ENCODE measurements around the gene SH3GL2.

The SH3GL2 gene

DNA sequence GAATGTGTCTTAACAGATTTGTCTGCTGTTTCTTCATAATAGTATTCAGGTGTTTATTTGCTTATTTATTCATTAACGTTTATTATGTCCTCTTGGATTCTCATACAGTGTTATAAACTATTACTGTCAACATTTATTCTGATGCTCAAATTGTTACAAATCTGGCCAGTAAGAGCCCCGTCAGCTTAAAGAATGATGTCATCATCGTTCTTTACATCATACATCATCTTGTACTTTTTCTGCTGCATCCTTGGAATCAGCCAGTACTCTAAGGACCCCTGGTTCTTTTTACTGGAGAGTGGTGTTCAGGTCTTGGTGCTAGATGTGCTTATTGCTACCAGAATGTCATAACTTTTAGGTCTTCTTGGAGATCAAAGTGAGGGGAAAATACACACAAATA lies 86.6 kb downstream of the SH3GL2 start:
- DNase-seq = no peak

DNA sequence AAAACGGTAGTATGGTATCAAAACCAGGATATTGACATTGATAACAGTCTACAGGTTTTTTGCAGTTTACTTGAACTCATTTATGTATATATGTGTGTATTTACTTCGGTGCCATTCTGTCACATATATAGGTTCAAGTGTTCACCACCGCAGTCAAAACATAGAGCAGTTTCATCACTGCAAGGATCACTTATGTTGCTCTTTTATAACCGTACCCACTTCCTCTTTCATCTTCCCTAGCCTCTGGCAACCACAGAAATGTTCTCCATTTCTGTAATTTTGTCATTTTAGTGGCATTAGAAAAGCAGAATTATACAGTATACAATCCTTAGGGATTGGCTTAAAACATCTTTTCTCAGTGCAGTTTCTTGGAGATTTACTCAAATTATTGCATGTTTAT lies 90.3 kb downstream of the SH3GL2 start:
- DNase-seq = no peak

DNA sequence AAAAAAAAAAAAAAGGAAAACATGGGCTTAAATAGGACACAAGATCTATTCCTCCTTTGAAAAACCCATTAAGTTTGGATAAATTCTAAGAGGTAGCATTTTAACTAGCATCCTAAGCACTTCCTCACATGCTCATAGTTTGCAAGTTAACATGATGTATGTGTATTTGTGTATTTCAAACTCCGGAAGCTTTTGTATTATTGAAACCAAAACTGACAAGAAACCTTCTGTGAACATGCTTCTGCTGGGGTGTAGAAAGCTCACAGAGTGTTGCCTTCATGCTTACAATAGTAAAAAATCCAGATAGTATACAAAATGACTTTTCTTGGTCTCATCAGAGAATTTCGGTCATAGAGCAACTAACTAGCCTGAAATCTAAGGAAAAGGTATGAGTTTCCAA lies 103.8 kb downstream of the SH3GL2 start:
- DNase-seq = no peak

DNA sequence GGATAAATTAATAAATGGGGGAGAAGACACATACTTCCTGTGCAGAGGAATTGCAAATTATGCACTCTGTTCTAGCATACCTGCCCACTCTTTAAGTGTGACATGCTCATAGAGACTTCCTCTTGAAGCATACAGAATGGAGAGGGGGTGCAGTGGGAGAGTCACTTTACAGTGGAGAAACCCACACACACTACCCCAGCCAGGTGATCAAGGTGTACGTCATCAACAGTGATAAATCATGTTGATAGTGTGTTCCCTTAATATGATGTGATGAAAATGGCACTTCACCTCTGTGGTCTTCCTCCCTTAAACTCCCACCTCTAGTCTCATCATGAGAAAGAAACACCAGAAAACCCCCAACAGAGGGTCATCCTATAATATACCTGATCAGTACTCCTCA lies 110.0 kb downstream of the SH3GL2 start:
- DNase-seq = no peak

DNA sequence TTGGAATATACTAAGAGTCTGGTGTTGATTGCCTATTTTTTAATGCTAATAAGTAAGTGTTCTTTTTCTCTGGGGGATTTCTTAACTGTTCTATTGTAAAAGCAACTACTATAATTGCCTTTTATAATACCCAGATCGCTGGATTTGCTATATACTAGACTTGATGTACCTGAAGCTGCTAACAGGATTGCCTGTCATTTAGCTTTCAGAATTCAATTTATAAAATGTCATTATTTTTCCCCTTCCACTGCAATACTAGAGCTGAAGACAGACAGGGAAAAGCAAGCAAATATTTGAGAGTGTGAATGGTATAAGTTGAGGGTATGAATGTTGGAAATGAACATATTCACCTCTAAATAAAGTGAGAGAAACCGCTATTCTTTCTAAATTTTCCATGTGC lies 115.5 kb downstream of the SH3GL2 start:
- no peak for DNase-seq

DNA sequence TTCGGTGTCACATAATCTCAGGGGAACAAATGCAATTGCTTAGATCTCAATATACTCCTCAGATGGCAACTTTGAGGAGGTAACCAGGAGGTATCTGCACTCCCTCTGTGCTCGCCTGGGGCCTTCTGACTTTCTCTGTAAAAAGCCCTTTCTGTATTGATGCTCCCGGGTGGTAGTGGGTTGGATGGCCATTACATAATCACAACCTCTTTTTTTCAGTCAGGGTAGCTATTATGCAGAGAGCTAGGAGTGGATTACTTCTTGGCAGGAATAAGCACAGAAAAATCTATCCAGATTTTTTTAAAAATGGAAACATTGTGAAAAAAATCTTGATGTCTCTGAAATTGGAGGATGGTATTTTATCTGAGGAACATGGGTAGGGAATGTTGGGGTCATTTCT lies 116.6 kb downstream of the SH3GL2 start:
- no peak for DNase-seq

DNA sequence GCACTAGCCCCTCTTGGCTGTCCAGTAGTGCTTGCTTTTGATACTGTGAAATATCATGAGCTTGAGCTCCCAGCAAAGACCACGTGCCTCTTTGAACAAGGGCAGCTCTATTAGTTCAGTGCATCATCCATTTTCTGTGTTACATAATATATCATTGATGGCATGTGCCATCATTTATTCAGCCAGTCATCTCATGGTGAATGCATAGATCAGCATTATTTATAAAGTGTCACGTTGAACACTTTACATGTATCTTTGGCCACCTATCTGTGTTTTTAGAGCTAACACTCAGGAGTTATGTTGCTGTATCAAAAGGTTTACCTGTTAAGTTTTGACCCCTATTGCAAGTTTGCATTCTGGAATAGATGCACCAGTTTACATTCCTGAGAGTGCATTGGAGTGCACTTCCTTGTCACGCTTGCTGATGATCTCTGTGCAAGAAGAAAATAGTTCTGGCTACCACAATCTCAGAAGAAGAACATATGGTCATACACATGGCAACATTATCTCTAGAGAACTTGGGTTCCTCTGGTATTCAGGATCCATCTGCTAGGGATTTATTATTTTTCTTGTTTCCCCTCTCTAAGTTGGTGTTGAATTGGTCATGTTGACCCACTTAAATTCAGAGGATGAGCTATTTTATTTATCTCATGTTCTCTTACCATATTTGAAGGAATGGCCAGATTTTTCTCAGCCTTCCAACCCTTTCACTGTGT lies 120.9 kb downstream of the SH3GL2 start:
- no peak for DNase-seq

DNA sequence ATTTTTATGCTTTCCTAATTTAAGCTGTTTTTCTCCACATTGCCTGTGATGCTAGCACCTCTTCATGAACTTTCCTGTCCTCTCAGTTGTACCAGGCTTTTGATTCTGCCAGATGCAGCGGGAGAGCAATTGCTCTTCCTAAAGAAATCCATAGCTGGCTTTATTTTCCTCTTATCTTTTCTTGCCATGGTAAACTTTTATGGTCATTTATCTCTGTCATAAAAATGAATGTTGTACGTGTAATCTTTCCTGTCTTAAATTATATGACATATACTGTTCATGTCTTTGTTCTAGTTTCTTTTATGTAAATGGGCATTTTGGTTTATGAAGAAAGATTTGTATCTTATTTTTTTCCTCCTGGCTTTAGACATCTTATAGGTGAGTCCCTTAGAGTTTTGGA lies 127.5 kb downstream of the SH3GL2 start:
- no peak for DNase-seq

DNA sequence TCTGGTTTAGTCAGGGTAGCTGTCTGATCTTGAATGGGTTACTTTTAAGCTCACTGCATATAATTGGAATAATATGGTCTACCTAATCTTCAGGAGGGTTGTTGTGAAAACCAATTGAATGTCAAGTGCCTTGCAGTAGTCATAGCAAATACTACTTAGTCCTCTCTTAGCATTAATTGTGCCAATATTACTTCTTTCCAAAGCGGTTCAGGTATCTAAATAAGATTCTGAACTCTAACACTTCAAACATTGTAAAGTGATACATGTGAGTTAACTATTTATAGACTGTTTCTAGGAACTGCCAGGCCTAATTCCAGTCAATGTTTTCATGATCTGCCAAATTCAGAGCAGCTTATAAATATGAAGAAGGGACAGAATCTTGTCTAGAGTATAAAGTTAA lies 140.2 kb downstream of the SH3GL2 start:
- no peak for DNase-seq

DNA sequence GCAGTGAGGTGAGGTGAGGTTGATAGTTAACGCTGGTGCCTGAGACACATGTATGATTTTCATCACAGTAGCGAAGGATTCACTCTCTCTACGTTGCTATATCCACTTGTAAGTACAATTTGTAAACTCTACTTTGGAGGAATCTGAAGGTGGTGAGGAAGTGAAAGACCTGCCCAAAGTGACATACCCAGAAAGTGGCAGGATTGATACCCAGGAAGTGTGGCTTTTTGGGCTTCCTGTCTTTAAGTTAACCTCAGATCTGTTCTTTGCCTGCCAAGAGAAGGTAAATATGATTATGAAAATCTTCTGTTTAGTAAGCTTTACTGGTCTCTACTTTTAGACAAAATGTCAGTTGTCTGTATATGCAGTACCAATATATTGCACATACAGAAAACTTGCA lies 143.1 kb downstream of the SH3GL2 start:
- DNase-seq = no peak

DNA sequence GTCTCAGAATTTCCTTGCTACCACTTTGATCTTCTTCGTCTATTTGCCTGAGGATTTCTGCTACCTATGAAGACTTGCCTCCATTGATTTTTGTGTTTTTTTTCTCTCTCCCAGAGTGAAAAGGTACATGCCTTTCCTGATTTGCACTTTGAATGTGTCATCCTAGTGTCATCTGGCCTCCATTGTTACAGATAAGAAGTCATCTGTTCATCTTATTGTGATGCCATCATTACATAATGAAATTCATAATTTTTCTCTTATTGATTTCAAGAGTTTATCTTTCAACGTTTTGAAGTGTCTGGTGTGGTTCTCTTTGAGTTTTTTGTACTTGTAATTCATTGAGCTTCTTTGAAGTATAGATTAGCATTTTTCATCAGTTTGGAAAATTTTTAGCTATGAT lies 144.8 kb downstream of the SH3GL2 start:
- DNase-seq = no peak

DNA sequence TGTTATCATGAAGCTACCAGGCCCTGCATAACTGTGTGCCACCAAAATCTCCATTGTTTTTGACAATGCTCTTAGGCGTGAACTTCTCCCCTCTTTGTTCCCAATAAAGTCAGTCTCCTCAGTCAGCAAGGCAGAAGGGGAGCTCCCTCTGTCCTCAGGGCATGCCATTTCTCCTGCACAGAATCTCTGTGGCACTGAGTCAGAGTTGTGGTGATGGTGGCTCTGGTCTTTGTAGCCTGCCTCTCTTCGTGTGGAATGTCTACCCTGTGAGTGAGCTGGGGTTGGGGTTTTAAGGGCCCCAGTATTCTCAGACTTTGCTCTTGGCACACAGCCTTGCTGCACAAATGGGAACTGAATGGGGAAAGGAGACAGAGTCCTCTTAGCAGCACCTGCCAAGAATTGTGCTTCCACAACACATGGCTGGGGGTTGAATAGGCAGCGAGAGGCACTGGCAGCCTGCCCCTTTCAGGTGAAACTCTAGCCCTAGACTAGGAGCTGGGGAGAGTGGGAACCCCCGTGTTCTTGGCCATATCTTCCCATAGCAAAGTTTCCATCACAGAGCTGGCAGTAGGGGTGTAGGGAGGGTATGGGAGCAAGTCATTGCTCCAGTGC lies 146.6 kb downstream of the SH3GL2 start:
- DNase-seq = no peak

DNA sequence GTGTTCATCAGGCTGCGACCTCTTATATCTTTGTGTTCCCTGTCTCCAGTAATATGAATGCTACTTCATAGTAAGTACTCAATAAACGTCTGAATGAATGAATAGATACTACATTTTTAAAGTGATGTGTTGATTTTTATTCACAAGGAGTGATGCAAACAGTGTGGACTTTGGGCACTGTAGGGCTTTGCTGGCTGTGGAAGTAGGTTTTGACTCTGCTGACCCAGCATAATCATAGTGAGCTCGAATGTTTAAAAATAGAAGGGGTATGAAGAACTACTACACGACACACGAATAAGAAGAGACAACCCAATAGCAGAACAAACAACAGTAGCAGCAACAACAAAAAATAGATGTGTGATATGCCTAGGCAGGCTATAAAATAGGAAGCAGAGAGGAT lies 147.4 kb downstream of the SH3GL2 start:
- DNase-seq = no peak

DNA sequence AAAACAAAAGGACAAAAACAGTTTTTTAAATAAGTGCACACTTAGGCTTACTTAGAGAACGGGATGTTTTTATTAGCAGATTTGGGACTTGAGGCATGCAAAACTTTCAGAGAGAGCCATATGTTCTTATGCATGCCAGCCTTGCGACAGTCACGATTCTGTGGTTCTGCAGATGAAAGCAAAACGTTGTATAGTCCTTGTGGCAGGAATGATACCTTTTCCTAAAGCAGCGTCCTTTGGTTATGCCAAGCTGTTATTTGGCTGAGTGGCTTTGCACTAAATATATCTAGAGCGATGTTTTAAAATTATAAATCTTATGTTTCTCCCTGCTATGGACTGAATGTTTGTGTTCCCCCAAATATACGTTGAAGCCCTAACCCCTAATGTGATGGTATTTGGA lies 152.0 kb downstream of the SH3GL2 start:
- no peak for DNase-seq

DNA sequence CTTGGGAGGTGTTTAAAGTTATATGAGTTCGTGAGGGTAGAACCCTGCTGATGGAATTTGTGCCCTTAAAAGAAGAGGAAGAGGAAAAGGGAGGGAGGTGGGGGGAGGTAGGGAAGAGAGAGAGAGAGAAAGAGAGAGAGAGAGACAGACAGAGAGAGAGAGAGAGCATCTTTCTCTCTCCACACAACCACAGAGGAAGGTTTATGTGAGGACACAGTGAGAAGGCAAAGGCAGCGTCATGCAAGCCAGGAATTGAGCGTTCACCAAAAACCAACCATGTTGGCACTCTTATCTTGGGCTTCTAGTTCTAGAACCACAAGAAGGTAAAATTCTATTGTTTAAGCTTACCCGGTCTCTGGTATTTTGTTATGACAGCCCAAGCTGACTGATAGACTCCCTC lies 152.4 kb downstream of the SH3GL2 start:
- no peak for DNase-seq

DNA sequence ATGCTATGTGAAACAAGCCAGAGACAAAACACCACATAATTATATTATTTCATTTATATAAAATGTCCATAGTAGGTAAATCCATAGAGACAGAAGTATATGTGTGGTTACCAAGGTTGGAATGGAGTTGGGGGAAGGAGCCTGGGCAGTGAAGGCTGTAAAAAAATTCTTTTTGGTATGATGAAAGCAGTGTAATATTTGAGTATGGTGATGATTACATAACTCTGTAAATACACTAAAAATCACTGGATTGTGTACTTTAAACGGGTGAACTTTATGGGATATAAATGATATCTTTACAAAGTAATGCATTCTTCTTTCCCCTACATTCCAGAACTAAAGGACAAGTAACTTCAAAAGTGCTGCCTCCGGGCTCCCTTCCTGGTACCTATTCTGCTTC lies 155.8 kb downstream of the SH3GL2 start:
- DNase-seq = no peak

DNA sequence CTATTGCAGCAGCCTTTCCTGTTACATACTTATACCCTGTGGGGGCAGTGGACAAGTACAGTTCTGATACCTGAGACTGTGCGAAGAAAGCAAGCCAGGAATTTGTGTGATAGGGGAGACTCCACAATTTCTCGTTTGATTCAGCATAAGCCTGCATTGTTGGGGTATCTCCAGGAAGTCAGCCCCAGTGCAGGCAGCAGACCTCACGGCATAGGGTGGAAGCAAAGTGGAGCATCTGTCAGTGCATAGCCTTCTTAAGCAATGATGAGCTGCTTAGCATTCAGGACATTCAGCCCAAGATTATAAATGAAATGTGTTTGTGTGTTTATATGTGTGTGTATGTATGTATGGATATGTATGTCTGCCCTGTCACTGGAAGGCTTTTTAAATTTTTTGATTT lies 157.0 kb downstream of the SH3GL2 start:
- DNase-seq = no peak

DNA sequence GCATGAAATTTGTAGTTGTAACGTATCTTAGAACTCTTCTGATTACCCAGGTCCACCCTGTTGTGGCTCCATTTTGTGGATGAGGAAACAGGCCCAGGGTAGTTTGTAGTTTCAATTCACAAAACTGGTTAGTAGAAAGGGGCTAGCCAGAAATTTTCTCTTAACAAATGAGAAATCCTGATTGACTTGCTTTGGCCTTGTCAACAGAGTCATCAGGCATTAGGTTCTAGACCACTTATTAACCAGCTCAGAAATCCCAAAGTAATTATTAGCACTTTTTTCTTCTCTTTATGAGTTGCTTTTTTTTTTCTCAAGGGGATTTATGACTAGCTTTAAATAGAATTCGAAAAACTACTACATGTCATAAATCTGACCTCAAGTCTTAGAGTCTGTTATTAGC lies 160.2 kb downstream of the SH3GL2 start:
- no peak for DNase-seq

DNA sequence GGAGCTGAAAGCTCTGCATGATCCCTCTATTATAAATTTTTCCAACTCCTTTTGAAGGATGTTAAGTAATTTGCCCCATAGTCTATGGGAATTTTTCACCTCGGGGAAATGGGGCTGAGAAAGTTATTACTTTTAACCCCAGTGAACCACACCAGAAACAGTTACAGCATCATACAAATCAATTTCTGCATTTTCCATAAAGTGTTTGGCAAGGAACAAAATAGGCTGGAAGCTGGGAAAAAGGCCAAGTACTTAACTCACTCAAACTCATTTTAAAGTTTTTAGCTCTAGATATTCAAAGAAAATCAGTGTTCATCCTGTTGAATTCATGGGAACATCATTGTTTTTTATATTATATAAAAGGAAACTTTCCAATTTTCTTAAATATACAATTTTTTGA lies 160.9 kb downstream of the SH3GL2 start:
- no peak for DNase-seq

DNA sequence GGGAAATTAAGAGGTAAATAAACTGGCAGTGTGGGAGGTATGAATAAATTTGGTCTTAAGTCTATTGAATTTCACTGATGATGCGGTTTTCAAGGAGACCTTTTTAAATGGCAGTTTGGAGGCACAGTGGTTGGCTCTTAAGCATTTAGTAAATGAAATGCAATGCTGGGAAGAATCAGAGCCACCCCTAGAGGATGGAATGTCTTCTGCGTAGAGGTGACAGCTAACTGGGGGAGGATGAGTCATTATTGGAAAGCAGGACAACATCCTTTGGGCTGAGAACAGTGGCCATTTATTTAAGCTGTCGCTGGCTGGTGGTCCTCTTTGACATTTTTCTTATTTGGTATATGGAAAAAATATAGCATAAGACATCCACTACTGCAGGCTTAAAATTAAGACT lies 163.2 kb downstream of the SH3GL2 start:
- DNase-seq = no peak

DNA sequence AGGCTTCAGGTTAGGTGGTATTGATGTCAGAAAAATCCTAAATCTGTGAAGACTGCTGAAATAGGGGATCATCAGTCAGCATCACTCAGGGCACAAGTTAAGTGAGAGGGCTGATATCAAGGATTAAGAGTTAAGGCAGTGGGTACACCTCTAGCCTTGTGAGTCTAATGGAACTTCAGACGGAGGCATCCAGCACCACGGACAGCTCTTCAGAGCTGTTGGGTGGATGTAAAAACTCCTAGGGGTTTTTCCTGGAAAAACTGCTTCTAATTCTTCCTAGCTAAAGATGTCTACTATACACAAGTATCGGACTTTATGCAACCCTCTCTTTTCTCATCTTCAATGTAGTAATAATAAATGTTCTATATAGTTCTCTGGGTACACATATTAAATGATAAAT lies 165.9 kb downstream of the SH3GL2 start:
- DNase-seq = no peak

DNA sequence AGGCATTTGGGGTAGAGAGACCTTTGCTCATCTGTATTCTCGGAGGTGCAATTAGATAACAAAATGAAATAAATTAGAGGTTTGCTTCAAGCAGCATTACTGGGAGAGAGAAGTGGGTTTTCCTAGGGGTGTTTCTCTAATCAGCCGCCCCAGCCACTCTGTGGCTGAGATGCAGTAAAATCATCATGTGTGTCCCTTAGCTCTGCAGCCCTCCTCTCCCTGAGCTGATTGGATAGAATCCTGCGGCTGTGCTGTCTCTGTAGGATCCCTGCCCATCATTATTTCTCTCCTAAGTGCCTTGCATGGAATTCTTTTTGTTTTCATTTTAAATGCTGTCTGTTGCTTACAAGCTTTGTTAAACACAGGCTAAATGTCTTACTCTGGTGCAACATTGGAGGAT lies 171.4 kb downstream of the SH3GL2 start:
- DNase-seq = no peak

DNA sequence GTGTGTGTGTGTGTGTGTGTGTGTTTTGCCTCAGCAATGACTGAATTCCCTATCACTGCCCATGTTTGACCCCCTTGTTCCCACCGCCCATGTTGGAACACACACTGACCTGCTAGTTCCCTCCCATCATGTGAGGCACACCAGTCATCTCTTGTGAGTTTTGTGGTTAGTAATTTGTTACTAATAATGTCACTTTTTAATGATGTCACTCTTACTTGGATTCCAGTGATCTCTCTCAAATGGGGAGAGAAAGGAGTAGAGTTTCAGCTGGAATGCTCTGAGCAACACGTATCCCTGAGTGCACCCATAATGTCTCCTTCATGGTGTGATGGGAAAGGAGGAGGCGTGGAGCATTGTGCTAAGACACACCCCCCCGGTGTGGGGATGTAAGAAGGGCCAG lies 172.6 kb downstream of the SH3GL2 start:
- no peak for DNase-seq

DNA sequence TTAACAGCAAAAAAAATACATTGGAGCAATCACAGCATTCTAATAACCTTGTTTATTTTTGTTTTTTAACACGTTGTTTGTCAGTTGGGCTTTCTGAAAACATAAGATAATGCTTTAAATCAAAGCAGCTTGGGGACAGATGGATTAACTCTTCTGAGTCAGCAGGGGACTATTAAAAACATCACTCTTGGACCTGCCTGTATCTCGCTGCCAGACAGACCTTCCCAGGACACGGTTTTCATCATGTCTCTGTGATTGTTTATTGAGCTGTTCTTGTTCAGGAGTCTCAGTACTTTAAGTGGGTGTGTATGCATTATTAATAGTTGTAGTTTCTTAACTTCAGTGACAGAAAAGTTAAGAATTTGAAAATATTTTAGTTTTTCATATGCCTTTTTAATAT lies 173.2 kb downstream of the SH3GL2 start:
- no peak for DNase-seq

DNA sequence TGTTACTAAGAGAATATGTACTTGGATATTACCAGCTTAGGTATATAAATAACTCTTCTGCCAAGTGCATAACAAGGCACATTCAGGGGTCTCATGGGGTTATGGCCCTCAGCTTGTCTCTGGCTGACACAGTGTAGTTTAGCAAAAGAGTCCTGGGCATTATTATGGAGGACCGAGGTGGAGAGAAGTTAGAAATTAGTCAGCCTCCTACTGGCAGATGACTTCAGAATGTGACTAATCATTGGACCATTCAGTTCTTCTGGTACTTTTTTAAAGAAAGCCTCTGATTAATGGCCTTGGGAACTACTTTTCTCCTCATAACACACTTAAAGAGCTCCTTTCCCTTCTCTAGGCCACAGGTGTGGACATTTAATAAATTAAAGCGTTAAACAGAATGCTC lies 178.9 kb downstream of the SH3GL2 start:
- no peak for DNase-seq

Data from NCI-H1092 (cell line).